ENCODE results near the gene RNASEH2B.
A peak's percentile ranks its signal among the peaks of the same experiment; 100 is the strongest.

RNASEH2B gene

DNA sequence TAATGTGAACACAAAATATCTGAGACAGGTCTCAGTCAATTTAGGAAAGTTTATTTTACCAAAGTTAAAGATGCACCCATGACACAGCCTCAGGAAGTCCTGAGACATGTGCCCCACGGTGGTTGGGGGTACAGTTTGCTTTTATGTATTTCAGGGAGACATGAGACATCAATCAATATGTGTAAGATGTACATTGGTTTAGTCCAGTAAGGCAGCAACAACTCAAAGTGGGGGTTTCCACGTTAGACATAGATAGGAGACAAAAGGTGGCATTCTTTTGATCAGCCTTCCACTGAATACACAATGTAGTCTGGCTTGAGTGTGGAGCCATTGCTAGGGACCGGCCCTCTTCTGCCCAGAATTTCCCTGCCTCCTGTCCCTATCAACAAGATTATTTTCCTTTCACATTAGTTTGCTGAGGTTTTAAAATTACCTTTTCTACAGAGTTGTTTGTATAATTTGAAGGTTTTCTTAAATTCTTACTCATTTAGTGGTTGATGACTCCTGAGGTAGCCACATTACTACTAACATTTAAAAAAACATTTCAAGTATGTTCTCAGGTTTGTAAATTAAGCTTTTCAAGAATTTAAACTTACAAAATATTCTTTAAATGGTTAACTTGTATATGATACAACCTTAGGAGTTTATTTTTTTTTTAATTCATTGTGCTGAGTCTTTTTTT, 33.2 kb downstream of the RNASEH2B start:
- DNase-seq, result no peak

GRCh38 chr13:50945669-50946068, 36.1 kb downstream of the RNASEH2B start:
- DNase-seq, result no peak

- DNase-seq, result no peak
These were observed 39.0 kb downstream of the RNASEH2B start for GRCh38 chr13:50948601-50949000.

DNA sequence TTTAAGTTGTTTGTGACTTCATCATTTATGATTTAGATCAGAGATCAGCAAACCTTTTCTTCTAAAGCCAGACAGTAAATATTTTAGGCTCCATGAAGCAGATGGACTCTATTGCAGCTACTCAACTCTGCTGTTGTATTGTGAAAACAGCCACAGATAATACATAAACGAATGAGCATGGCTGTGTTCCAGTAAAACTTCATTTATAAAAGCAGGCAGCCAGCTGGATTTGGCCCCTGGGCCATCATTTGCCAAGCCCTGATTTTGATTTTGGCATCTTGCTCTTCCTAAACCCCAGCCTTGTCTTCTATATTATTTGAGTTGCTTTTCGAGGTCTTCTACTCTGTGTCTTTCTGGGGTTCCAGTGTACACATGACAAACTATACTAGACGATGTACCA, 41.3 kb downstream of the RNASEH2B start:
- no peak for DNase-seq

- no peak for DNase-seq
These were observed 41.8 kb downstream of the RNASEH2B start for GRCh38 chr13:50951366-50951765.

- no peak for DNase-seq
These were observed 45.6 kb downstream of the RNASEH2B start for GRCh38 chr13:50955241-50955640.

- no peak for DNase-seq
These were observed 46.2 kb downstream of the RNASEH2B start for GRCh38 chr13:50955798-50956197.

DNA sequence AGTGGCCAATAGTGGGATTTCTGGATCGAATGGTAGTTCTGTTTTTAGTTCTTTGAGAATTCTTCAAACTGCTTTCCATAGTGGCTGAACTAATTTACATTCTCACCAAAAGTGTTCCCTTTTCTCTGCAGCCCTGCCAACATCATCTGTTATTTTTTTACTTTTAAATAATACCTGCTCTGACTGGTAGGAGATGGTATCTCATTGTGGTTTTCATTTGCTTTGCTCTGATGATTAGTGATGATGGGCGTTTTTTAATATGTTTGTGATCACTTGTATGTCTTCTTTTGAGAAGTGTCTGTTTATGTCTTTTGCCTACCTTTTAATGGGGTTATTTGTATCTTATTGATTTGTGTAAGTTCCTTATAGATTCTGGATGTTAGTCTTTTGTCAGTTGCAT, 48.0 kb downstream of the RNASEH2B start:
- no peak for DNase-seq

- DNase-seq, result no peak
These were observed 60.1 kb downstream of the RNASEH2B start for GRCh38 chr13:50969691-50970090.

DNA sequence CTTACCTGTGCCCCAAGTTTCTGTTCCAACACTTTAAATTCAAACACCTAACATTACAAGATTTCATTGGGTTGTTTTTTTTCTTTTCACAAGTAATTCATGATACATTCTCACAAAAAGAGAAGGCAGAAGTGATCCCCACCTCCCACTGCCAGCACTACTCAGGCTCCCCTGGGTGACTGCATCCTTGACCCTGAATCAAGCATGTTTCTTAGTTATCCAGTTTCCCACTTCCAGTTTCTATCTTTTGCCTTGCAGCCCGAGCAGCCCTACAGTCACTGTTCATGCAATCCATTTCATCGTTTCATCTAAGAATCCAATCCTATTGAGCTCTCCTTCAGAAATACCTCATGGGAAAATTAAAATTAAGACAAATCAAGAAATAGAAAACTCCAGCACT, 61.4 kb downstream of the RNASEH2B start:
- DNase-seq, result no peak

- DNase-seq, result no peak
These were observed 64.7 kb downstream of the RNASEH2B start for GRCh38 chr13:50974268-50974667.

DNA sequence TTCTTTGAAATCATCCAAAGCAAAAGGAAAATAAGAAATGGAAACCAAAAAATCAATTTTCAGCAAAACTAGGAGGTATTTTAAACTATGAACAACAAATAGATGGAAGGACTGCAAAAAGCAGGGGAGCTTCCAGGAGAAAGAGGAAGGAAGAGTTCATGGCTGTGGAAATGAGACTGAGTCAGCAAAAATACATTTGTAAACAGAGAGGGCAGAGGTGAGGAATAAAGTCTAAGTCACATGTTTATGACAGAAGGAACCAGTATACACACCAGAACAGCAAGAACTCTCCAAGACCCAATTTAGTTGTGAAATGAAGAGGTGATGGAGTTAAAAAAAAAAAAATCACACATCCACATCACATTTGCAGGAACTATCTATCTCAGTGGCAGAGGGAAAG, 69.6 kb downstream of the RNASEH2B start:
- DNase-seq, result no peak

DNA sequence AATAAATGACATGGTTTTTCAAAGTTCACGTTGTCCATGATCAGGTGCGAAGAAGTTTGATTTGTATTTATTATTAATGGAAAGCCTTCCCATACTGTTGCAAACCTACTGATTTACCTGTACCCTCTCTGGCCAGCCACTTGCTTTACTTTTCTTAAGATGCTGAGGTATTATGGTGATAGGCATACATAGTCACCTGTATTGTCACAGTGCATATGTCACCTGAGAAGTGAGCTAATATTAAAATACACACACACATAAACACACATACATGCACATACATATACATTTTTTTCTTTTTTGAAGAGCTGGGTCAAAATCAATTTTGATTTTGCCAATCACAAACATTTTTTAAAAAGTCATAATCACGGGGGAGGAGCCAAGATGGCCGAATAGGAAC, 72.1 kb downstream of the RNASEH2B start:
- DNase-seq, result no peak

GRCh38 chr13:50989476-50989875, 79.9 kb downstream of the RNASEH2B start:
- DNase-seq, result no peak

- no peak for DNase-seq
These were observed 80.7 kb downstream of the RNASEH2B start for GRCh38 chr13:50990065-50990817.

DNA sequence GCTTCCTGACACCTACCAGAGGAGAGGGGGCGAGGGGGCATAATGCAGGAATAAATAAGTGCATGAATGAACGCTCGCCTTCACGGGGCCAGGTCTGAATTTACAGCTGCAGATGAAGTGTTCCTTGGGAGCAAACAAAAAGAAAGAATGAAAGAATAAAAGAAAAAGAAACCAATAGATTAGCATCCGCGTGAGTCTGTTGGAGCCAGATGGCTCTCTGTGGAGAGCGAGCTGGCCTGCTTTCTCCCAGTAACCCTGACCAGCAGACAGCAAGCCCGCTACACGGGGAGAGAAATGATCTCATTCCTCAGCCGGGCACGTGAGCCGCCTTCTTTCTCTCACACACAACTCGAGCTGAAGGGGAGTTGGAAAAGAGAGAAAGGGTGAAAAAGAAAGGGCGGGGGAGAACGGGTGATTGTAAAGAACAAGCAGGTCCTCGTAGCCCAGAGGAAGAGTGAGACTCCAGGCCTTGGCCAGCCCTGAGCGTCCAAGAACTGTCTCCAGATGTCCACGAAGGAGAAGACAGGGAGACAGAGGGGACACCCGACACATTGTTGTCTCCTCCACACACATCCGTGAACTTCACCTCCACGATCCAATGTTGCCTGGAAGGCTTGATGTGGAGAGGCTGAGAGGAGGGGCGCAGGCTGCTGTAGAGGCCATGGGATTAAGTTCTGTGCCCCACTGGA, 81.4 kb downstream of the RNASEH2B start:
- DNase-seq, result no peak

DNA sequence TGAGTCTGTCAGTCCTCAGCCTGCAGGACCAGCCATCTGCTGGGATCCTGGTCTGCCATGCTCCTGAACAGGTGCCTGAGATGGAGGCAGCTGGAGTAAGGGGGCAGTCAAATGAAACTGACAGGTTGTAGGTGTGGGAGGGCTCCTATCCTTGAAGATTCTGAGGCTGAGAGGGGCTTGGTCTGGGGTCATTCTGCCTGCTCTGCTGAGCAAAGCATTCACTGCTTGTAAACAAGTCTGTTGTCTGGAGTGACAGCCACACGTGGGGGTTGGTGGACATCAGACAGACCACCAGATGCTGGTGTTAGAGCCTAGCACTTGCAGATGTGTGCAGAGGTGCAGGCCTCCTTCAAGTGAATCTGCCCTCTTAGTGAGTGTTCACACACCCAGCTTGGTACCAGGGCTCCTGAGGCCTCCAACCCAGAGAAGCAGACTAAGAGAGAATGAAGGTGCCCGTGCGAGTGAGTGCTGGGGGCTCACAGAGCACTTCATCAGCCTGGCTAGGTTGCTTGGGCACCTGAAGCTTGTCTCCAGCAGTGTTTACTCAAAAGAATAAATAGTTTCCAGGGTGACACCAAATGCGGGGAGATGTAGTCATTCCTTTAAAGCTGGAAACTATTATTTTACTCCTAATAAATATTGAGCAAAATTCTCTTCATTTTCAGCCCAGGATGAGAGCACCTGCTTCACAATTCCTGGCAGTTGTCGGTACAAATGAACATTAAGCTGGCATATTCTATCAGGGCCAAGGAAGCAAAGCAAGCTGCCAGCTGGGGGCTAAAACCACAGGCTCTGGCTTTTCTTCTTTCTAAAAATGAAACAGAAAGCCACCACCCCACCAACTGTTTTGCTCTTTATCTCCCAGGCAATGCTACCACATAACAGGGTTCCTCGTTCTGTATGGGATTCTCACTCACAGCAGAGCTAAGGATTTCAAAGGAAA, 82.3 kb downstream of the RNASEH2B start:
- DNase-seq, result peak in 1 of 5 donors; percentile 61

- no peak for DNase-seq
These were observed 83.8 kb downstream of the RNASEH2B start for GRCh38 chr13:50993371-50993770.

GRCh38 chr13:50993934-50994333, 84.3 kb downstream of the RNASEH2B start:
- DNase-seq, result no peak

DNA sequence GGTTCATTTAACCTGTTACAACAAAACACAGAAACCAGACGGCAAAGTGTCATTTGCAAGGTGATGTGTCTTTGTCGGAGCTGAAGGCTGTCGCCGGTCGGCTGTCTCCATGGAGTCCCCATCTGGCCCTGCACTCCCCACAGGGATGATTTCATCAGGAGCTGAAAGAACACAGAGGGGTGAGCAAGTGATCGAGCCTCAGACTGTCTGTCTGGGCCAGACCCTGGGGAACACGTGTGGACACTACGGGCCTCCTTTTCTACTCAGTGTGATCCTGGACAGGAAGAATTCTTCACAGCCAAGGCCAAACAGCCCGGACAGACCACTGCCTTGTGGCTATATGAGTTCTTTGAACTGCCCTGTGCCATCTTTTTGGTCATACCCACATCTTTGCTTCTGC, 85.1 kb downstream of the RNASEH2B start:
- DNase-seq, result no peak

- no peak for DNase-seq
These were observed 86.3 kb downstream of the RNASEH2B start for GRCh38 chr13:50995854-50996253.

DNA sequence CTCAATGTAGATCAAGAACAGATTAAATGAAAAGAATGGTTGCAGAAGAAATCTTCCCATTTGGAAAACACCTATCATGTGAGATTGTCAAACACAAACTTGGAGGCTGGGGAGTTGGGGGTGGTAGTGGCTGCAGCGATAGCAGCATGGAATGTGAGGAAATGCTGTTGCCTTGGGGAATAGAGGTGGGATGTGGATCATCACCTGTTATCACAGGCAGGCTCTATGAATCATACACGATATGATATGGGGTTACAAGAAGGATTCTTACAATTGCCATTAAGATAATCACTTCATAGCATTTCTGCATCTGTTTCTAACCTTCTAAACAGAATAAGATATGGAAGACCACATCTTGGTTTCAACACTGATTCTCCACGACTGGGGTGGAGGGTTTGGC, 88.7 kb downstream of the RNASEH2B start:
- no peak for DNase-seq

DNA sequence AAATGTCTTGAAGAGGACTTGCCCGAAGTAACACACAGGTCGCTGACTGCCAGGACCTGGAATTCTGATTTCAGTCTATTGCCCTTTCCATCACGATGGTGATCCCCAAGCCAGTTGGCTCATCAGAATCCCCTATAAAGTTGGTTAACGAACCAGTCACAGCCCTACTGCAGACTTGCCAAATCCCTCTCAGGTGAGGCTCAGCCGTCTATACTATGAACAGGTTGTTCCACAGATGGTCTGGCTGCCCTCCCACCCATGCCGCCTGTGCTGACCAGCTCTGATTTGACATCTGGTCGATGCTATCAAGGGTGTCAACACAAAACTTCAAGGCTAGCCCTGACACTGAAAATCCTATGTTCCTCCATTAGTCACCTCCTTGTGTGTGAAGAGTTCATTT, 90.0 kb downstream of the RNASEH2B start:
- no peak for DNase-seq
